Astrocyte (in vitro differentiated cells and primary cell): ENCODE data around the gene ISCU. TPM values are rescaled to one million over a fixed set of nuclear protein-coding genes. Genes with fewer than 3 reads are reported as not detected.

Experiments used
- DNase-seq: peaks from one replicate; pipeline ENCODE4 v3.0.0-alpha.2; 2010; ENCODE audit warnings: low read depth
- FAIRE-seq: peaks from 2 replicates; lab custom pipeline; 2011; peaks lifted over from hg19 to GRCh38; lab: Jason Lieb, UNC
- H2AFZ ChIP-seq: 2 replicates; pipeline ENCODE4 v1.6.0; 2012; ENCODE audit warnings: low read depth, low read length, inconsistent platforms
- H3K27ac ChIP-seq: 2 replicates; pipeline ENCODE4 v1.5.1; 2011; ENCODE audit warnings: low read depth, low read length, inconsistent platforms
- H3K27me3 ChIP-seq: 2 replicates; pipeline ENCODE4 v1.6.0; 2011; ENCODE audit warnings: low read length, inconsistent platforms; ENCODE audit not compliant: insufficient read depth
- H3K36me3 ChIP-seq: 2 replicates; pipeline ENCODE4 v1.5.1; 2011; ENCODE audit warnings: low read length, inconsistent platforms; ENCODE audit not compliant: insufficient read depth
- H3K4me1 ChIP-seq: 2 replicates; pipeline ENCODE4 v1.5.1; 2011; ENCODE audit warnings: low read length, inconsistent platforms; ENCODE audit not compliant: insufficient read depth
- H3K4me2 ChIP-seq: 2 replicates; pipeline ENCODE4 v1.6.0; 2012; ENCODE audit warnings: low read length, inconsistent platforms
- H3K4me3 ChIP-seq: 2 replicates; pipeline ENCODE4 v1.5.1; 2011; ENCODE audit warnings: low read depth, mild to moderate bottlenecking, low read length, inconsistent platforms; ENCODE audit not compliant: insufficient read depth
- H3K79me2 ChIP-seq: 2 replicates; pipeline ENCODE4 v1.6.0; 2012; ENCODE audit warnings: mild to moderate bottlenecking, low read length, inconsistent platforms; ENCODE audit not compliant: insufficient read depth
- H3K9ac ChIP-seq: 2 replicates; pipeline ENCODE4 v1.6.0; 2012; ENCODE audit warnings: mild to moderate bottlenecking, low read length, inconsistent platforms
- H3K9me3 ChIP-seq: 2 replicates; pipeline ENCODE4 v1.5.1; 2012; ENCODE audit warnings: low read depth, mild to moderate bottlenecking, low read length, inconsistent platforms; ENCODE audit not compliant: insufficient read depth
- H4K20me1 ChIP-seq: 2 replicates; pipeline ENCODE4 v1.6.0; 2012; ENCODE audit warnings: low read length, inconsistent platforms; ENCODE audit not compliant: insufficient read depth
- H3K27ac Mint-ChIP-seq: one replicate; pipeline ENCODE4 v1.8.0; 2021; ENCODE audit warnings: mild to moderate bottlenecking, mixed read lengths; ENCODE audit not compliant: unreplicated experiment
- H3K27me3 Mint-ChIP-seq: one replicate; pipeline ENCODE4 v1.8.0; 2021; ENCODE audit warnings: low read depth, mixed read lengths; ENCODE audit not compliant: unreplicated experiment
- H3K36me3 Mint-ChIP-seq: one replicate; pipeline ENCODE4 v1.8.0; 2021; ENCODE audit warnings: low read depth, mixed read lengths; ENCODE audit not compliant: unreplicated experiment
- H3K4me1 Mint-ChIP-seq: one replicate; pipeline ENCODE4 v1.8.0; 2021; ENCODE audit warnings: low read depth, mixed read lengths; ENCODE audit not compliant: unreplicated experiment
- H3K4me3 Mint-ChIP-seq: one replicate; pipeline ENCODE4 v1.8.0; 2021; ENCODE audit warnings: mild to moderate bottlenecking, moderate library complexity, mixed read lengths; ENCODE audit not compliant: unreplicated experiment
- H3K9me3 Mint-ChIP-seq: one replicate; pipeline ENCODE4 v1.8.0; 2021; ENCODE audit warnings: mild to moderate bottlenecking, mixed read lengths; ENCODE audit not compliant: unreplicated experiment
- CTCF ChIP-seq: IDR thresholded peaks from 2 replicates; pipeline ENCODE4 v1.5.1; 2011; ENCODE audit warnings: low read depth, mild to moderate bottlenecking, inconsistent platforms, low read length, moderate library complexity; ENCODE audit not compliant: insufficient read depth
- EZH2 ChIP-seq: IDR thresholded peaks from 2 replicates; pipeline ENCODE4 v1.6.1; 2012; ENCODE audit warnings: mild to moderate bottlenecking, low read length, inconsistent platforms; ENCODE audit not compliant: insufficient read depth
- total RNA-seq: library from RNA; stranded (reverse); gene quantifications from 2 replicates; pipeline ENCODE4 v1.2.1, GENCODE V29; 2021

Gene ISCU
- total RNA-seq, 1 donor from 2014 or later: 124 TPM

- H3K4me1 Mint-ChIP-seq: peaks cover 22% of the 10 kb centered on the region
- H3K36me3 ChIP-seq: no peaks in the 10 kb centered on the region
- H3K27me3 ChIP-seq: no peaks in the 10 kb centered on the region
- no peak overlapping the region for H2AFZ ChIP-seq
- H3K4me2 ChIP-seq: no peak overlapping the region
- H3K36me3 Mint-ChIP-seq: no peaks in the 10 kb centered on the region
- FAIRE-seq (no peak), DNase-seq (no peak)
- H3K9me3 Mint-ChIP-seq: no peaks in the 10 kb centered on the region
- no peaks in the 10 kb centered on the region for H3K79me2 ChIP-seq
- no peak overlapping the region for H3K4me3 Mint-ChIP-seq
- no peak overlapping the region for H3K27ac Mint-ChIP-seq
- H3K4me3 ChIP-seq: no peak overlapping the region
- no peak overlapping the region for H3K9ac ChIP-seq
- TF ChIP-seq EZH2 (no peak), CTCF (no peak)
- H3K4me1 ChIP-seq: peaks cover 24% of the 10 kb centered on the region
- no peaks in the 10 kb centered on the region for H3K9me3 ChIP-seq
- H4K20me1 ChIP-seq: no peaks in the 10 kb centered on the region
- peaks cover 3% of the 10 kb centered on the region for H3K27me3 Mint-ChIP-seq
- no peak overlapping the region for H3K27ac ChIP-seq
Observed at GRCh38 chr12:108608616-108609015, 46.2 kb downstream of the ISCU start.

GRCh38 chr12:108609537-108610335 lies 47.3 kb downstream of the ISCU start:
- peak; percentile 84 for DNase-seq
- H3K27me3 ChIP-seq: no peaks in the 10 kb centered on the region
- Mint-ChIP-seq H3K27me3 (peaks cover 2% of the 10 kb centered on the region), H3K4me3 (no peak overlapping the region), H3K36me3 (peaks cover 2% of the 10 kb centered on the region), H3K27ac (no peak overlapping the region), H3K4me1 (peaks cover 18% of the 10 kb centered on the region), H3K9me3 (no peaks in the 10 kb centered on the region)
- H2AFZ ChIP-seq: no peak overlapping the region
- no peak overlapping the region for H3K27ac ChIP-seq
- peaks cover 25% of the 10 kb centered on the region for H3K4me1 ChIP-seq
- FAIRE-seq: no peak
- peak overlapping the region; percentile 21 for H3K9ac ChIP-seq
- H4K20me1 ChIP-seq: no peaks in the 10 kb centered on the region
- H3K9me3 ChIP-seq: no peaks in the 10 kb centered on the region
- no peak overlapping the region for H3K4me3 ChIP-seq
- peak overlapping the region; percentile 50 for H3K4me2 ChIP-seq
- H3K79me2 ChIP-seq: no peaks in the 10 kb centered on the region
- TF ChIP-seq EZH2 (no peak), CTCF (no peak)
- no peaks in the 10 kb centered on the region for H3K36me3 ChIP-seq

GRCh38 chr12:108610336-108610815 lies 48.0 kb downstream of the ISCU start:
- H3K9me3 ChIP-seq: no peaks in the 10 kb centered on the region
- no peak overlapping the region for H3K27ac ChIP-seq
- no peaks in the 10 kb centered on the region for H3K27me3 Mint-ChIP-seq
- no peaks in the 10 kb centered on the region for H3K36me3 ChIP-seq
- peaks cover 2% of the 10 kb centered on the region for H3K36me3 Mint-ChIP-seq
- no peak overlapping the region for H3K4me3 ChIP-seq
- H3K4me2 ChIP-seq: no peak overlapping the region
- no peak for DNase-seq
- no peaks in the 10 kb centered on the region for H3K79me2 ChIP-seq
- no peak overlapping the region for H3K4me3 Mint-ChIP-seq
- H3K4me1 ChIP-seq: peaks cover 25% of the 10 kb centered on the region
- no peak overlapping the region for H3K27ac Mint-ChIP-seq
- H4K20me1 ChIP-seq: no peaks in the 10 kb centered on the region
- no peak overlapping the region for H2AFZ ChIP-seq
- no peaks in the 10 kb centered on the region for H3K27me3 ChIP-seq
- TF ChIP-seq EZH2: no peak
- TF ChIP-seq CTCF: no peak
- H3K9ac ChIP-seq: no peak overlapping the region
- no peak for FAIRE-seq
- H3K4me1 Mint-ChIP-seq: peaks cover 18% of the 10 kb centered on the region
- H3K9me3 Mint-ChIP-seq: no peaks in the 10 kb centered on the region
